Measurements from ENCODE around the gene NEK1.

NEK1 gene

DNA sequence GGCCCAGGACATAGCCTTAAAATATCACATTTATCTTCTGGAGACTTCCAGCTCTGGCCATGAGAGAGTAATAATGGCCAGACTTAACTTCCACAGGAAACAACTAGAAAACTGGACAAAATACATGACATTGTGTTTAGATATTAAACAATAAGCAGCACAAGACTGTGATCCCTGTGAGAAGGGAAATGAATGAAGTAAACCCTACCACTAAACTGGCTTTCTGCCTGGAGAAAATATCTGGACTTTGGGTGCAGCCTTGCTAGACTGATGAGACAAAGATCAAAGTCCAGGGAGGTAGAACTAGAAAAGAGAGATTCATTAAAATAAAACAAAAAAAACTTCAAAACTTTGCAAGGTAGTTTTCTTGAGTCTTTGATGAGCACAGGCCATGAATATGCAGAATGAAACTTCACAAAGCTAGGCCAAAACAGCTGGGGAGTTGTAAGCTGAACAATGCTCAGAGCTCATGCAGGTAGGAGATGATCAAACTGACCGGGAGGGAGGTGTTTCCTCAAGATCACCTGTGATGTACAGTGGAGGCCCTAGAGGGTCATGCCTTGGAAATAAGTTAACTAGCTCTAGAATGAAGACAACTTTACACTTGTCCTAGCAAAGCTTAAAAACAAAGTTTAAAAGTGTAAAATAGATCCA lies 194.6 kb downstream of the NEK1 start:
- no peak for DNase-seq

DNA sequence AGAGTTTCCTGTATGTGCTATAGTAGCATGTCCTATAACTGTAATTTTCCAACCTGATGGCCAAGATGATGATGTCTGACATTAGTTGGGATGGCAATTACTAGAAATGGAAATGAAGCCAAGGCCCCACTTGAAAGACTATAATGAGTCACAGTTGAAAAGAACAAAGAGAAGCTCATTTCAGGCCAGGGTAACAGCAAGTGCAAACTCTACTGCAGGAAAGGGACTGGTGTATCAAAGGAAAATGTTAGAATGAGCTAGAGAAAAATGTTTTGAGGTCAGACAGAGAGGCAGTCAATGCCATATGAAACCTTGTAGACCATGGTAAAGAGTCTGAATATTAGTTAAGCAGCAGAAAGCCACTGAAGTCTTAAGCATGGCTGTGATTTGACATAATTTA lies 195.4 kb downstream of the NEK1 start:
- no peak for DNase-seq

DNA sequence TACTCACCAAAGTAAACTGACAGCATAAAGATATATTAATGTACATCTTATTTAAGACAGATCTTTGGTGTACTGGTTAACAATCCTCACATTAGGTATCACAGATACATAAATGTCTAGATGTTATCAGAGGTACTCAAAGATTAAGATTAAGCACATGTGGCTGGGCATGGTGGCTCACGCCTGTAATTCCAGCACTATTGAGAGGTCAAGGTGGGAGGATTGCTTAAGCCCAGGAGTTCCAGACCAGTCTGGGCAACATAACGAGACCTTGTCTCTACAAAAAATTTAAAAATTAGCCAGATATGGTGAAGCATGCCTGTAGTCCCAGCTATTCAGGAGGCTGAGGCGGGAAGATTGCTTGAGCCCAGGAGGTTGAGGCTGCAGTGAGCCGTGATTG lies 195.9 kb downstream of the NEK1 start:
- no peak for DNase-seq

DNA sequence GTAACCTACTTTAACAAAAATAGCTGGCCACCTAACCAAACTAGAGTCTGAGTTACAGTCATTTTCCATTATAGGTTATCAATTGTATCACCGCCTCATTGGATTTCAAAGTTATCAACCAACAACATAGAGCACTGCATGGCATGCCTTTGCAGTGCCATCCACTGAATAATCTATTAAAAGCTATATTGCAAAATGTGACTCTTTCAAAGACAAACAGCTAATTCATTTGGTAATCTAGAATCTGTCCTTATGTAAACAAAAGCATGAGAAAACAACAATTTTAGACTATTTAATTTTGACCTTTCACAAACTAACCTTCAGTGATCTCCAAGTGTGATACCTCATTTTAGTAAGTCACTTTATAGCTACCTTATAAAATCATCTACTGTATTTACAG lies 197.5 kb downstream of the NEK1 start:
- no peak for DNase-seq

DNA sequence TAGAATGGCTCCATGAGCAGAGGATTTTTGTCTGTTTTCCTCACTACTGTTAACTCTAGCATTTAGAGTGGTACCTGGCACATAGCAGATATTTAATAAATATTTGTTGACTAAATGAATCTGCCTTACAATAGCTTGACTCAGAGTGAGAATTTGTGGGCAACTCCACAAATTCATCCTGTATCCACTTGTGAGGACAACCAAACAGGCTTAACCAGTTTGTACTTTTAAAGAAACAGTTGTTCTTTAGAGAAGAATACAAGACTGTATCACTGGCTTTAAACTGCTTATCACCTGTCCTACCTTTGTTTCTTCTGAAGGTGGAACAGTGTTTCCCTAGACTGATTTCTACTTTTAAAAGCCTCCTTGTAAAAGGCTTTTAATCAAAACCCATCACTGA lies 200.3 kb downstream of the NEK1 start:
- no peak for DNase-seq

DNA sequence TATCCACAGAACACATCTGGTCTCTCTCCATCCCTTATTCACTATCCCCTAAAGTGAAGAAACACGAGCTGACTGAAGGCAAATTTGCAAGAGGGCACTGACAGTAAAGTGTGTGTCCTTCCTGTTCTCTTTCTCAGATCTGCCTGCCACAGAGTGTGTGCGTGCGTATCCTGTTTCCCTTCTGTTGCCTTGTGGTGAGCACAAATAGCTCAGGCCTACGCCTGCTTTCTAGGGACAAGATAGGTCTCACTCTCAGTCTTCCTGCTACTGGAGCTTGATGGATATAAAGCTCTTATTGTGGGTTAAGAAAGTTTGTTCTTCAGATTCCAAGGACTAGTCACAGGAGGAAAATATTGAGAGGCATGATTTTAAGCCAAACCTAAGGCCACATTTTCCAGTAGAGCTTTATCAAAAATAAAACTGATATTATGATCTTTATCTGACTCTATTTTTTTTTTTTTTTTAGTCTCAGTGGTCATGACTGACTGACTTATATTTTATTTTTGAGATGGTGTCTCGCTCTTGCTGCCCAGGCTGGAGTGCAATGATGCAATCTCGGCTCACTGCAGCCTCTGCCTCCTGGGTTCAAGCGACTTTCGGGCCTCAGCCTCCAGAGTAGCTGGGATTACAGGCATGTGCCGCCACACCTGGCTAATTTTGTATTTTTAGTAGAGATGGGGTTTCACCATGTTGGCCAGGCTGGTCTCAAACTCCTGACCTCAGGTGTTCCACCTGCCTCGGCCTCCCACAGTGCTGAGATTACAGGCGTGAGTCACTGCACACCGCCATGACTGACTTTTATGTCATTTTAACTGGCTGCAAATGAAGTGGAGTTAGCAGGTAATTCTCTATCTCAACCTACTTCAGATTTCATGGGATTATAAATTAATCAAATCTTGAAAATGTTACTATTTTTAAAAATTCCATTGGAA lies 201.3 kb downstream of the NEK1 start:
- peak; percentile 15 to 26 for DNase-seq

DNA sequence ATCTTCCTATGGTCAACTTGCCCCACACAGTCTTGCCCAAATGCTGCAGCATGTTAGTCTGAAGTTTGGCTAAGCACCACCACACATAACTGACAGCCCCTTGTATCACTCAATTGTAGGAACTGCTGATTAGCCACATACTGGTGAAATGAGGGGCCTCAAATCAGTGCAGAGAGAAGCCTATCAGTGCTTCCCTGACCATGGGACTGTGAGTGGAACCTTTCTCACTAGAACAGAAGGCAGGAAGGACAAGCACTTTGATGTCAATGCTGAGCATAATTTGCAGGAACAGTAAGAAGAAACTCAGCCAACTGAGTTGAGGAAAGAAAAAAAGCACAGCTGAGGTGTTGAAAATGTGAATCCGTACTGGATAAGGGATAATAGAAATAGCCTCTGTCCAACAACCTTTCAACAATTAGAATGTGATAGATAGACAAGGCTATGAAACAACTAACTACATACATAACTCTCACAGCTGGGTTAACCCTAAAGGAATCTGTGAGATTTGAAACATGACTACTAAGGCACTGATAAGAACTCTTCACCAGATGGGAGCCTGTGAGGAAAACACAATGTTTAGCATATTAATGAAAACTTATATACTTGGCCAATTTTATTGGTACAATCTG lies 205.1 kb downstream of the NEK1 start:
- no peak for DNase-seq

DNA sequence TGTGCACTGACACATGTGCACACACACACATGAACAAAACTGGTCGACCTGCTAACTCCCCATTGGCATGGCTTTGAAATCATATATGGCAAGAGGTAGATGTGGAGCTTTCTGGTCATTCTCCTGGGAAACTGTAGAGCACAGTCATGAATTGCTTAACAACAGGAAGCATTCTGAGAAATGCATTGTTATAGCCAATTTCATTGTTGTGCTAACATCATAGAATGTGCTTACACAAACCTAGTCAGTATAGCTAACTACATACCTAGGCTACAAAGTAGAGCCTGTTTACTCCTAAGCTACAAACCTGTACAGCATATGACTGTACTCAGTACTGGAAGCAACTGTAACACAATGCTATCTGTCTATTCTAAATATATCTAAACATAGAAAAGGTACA lies 207.4 kb downstream of the NEK1 start:
- no peak for DNase-seq

DNA sequence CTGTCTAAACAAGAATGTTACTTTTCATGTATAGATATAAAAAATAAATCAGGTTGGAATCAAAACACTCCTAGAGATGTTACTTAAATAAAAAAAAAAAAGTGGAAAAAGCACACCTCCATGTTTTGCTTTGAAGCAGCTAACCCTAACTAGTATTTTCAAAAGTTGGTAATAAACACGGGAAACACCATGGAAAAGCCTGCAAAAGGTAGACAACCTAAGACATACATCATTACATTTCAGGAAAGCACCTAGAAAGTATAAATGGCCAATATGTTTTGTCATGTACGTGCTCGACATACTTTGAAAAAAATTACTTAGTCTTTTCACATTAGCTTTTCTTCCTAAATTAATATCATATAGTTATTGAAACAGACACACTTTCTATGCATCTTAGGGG lies 211.6 kb downstream of the NEK1 start:
- DNase-seq: no peak

DNA sequence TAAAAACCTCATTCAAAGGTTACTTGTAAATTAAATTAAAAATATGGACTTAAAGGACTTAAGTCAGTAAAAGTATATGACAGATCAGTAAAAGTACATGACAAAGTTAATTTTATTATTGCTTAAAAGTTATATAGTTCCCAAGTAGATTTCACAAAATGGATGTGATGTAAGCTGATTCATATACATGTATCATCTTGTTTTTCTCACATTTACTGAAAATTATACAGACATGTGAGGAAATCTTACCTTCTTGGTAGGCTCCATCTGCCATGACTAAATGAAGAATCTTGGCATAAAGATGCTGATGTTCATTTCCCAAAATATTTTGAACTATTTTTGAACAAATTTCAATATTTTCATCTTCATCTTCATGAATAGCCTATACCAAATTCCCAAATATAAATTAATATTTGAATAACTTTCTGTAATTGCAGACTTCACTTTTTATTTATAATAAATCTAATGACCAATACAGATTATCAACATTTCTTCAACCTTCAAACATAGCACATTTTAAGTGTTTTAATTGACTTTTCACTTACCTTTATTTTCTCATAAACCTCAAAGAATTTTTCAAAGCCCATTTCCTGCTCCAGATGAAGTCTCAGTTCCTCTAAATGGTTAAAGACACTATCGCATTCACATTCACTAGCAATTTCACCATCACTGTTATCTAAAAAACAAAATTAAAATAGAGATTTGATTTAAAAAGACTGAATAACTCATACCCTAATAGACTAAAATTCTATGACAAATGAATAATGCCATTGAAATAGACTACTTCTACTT lies 212.2 kb downstream of the NEK1 start:
- DNase-seq: no peak

DNA sequence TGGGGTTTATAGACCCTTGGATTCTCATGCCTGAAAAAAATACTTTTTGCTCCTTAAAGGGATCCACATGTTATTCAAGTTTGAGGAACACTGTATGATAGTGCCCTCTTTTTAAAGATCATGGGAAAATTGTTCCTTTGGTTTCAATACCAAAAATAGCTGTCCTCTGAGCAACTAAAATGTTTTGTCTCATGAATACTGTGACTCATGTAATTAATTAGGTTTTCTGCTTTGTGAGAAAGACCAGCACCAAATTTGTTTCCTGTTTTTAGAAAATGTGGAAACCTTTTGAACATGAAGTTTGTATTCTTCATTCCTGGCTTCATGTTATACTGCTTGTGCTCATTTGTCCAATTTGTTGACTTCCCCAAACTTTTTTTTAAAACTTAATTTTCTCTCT lies 214.1 kb downstream of the NEK1 start:
- DNase-seq: no peak

DNA sequence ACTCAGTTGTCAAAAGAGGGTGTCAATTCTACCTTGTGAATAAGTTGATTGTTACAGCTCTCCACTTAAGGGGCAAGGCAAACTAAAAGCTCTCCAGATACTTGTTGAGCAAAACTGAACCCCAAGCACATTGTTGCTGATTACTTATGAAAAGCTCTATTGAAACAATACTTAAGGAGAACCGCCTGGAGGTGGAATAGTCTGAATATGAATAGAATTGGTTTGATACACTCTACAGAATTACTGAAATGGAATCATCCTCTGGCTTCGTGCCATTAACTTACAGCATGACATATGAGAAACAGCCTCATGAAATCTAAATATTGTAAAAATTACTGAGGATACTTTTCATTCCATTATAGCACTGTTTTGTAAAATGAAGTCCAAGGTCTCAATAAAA lies 214.6 kb downstream of the NEK1 start:
- DNase-seq: no peak

DNA sequence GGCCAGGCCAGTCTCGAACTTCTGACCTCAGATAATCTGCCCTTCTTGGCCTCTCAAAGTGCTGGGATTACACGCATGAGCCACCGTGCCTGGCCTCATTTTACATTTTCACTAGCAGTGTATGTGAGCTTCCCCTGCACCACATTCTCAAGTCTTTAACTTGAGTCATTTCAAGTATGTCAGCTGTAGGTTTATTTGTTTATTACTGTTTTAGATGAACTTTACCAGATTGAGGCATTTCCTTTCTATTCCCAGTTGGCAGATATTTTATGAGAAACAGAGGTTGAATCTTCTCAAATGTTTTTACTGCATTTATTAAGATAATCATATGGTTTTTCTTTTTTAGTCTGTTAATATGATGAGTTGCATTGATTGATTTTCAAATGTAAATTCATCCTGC lies 227.0 kb downstream of the NEK1 start:
- no peak for DNase-seq

DNA sequence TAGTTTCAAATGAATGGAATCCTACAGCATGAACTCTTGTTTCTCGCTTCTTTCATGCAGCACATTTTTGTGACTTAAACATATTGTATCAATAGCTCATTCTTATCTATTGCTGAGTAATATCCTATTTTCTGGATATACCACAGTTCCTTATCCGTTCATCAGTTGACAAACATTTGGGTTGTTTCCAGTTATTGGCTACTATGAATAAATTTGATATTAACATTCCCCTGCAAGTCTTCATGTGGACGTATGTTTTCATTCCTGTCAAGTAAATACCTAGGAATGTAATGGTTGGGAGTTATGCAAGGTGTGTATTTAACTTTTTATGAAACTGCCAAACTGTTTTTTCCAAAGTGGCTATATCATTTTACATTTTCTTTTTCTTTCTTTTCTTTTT lies 227.6 kb downstream of the NEK1 start:
- DNase-seq: no peak

DNA sequence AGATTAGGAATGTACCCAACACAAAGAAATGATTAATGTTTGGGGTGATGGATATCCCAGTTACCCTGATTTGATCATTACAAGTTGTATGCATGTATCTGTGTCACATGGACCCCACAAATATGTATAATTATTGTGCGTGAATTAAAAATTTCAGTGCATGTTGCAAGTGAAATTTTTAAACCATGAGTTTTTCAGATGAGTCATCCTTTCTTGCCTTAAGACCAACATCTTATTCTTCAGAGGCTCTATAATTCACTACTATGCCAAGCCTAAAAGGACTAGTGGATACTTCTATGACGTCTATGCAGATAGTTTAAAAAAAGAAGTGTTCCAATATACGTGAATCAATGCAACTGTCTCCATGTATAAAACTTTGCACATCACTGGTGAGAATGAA lies 228.7 kb downstream of the NEK1 start:
- DNase-seq: no peak

DNA sequence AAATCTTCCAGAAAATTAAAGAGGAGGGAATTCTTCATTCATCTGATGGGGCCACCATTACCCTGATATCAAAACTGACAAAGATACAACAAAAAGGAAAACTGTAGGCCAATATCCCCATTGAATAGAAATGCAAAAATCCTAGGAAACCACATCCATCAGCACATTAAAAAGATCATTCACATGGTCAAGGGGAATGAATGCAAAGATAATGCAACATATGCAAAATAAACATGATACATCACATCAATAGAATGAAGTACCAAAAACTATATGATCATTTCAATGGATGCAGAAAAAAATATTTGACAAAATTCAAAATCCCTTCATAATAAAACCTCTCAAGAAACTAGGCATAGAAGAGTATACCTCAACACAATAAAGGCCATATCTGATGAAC lies 232.7 kb downstream of the NEK1 start:
- DNase-seq: no peak

DNA sequence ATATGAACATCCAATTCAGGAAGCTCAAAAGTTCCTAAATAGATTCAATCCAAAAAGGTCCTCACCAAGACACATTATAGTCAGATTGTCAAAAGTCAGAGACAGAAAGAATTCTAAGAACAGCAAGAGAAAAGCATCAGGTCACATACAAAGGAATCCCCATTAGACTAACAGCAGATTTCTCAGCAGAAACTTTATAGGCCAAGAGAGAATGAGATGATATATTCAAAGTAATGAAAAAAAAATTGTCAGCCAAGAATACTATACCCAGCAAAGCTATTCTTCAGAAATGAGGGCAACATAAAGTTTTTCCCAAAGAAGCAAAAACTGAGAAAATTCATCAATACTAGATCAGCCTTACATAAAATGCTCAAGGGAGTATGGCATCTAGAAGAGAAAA lies 235.0 kb downstream of the NEK1 start:
- no peak for DNase-seq

DNA sequence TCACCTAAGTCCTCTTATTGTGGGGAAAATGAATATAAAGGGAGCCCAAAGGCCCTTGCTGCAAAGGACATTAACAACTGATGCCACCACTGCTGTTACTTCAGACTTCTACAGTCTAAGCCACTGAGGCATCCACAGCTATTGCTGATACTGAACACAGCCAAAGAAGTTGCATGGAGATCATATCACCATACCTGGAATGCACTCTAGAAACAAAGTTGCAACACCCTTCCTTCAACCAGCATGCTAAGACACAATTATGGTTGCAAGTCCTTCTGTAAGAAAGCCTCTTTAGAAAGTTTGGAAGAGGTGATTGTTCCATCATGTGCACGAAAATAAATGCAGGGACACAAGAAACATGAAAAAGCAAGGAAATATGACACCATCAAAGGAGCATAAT lies 236.0 kb downstream of the NEK1 start:
- DNase-seq: no peak

DNA sequence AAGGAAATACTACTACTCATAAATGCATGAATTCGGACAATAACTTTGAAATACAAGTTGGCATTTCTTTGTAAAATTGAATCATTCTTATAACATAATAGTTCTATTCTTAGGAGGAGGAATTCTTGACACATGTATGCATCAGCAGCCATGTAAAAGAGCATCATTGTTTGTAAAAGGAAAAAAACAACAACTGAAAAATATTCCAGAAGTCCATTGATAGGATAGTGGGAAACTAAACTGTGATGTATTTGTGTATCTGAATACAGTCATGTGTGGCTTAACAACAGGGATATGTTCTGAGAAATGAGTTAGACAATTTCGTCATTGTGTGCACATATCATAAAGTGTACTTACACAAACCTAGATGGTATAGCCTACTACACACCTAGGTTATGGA lies 239.6 kb downstream of the NEK1 start:
- DNase-seq: no peak

DNA sequence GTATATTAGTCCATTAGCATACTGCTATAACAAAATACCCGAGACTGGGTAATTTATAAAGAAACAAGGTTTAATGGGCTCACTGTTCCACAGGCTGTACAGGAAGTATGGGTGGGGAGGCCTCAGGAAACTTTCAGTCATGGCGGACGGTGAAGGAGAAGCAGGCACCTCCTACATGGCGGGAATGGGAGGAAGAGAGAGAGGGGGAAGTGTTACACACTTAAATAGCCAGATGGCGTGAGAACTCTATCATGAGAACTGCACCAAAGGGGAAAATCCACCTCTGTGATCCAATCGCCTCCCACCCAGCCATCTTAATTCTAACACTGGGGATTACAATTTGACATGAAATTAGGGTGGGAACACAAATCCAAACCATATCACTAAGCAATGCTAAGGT lies 242.7 kb downstream of the NEK1 start:
- no peak for DNase-seq

DNA sequence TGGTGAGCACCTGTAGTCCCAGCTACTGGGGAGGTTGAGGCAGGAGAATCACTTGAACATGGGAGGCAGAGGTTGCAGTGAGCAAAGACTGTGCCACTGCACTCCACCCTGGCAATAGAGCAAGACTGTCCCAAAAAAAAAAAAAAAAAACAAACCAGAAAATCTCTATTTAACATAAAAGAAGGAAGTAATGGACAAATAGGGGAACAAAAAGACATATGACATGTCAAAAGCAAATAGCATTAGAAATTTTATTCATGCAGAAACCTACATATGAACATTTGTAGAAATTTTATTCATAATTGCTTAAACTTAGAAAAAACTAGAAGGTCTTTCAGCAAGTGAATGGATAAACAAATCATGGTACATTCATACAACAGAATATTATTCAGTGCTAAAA lies 244.6 kb downstream of the NEK1 start:
- no peak for DNase-seq

DNA sequence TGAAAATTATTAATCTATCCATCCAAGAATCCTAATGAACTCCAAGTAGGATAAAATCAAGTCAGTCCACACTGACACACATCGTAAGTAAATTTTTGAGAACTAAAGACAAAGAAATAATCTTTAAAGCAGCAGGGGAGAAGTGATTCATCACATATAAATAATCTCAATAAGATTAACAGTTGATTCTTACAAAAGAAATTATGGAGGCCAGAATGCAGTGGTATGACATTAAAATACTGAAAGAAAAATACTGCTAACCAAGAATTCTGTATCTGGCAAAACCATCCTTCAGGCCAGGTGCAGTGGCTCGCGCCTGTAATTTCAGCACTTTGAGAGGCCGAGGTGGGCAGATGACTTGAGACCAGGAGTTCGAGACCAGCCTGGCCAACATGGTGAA lies 245.6 kb downstream of the NEK1 start:
- no peak for DNase-seq

DNA sequence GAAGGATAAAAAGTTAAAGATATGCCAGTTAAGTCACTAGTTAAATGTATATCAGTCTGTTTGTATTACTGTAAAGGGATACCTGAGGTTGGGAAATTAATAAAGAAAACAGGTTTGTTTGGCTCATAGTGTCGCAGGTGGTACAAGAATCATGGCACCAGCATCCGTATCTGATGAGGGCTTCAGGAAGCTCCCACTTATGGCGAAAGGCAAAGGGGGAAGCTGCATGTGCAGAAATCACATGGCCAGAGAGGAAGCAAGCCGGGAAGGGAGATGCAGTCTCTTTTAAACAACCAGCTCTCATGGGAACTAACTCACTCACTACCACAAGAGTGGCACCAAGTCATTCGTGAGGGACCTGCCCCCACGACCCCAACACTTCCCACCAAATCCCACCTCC lies 249.8 kb downstream of the NEK1 start:
- no peak for DNase-seq

Measured in stimulated activated CD4-positive, alpha-beta T cell treated with anti-CD3 and anti-CD28 coated beads, Interleukin-2, amount 100 ng/mL, for 48 hours (primary cell).